Measurements from ENCODE around the gene PHF21A. TPM values are rescaled to one million over a fixed set of nuclear protein-coding genes. Genes with fewer than 3 reads are reported as not detected.

Gene PHF21A
- total and polyA plus RNA-seq, 2 of the 8 experiments (the other 6 are each of a cell fraction or from before 2014, with no cell fraction given) = 17.6 to 40.3 TPM

DNA sequence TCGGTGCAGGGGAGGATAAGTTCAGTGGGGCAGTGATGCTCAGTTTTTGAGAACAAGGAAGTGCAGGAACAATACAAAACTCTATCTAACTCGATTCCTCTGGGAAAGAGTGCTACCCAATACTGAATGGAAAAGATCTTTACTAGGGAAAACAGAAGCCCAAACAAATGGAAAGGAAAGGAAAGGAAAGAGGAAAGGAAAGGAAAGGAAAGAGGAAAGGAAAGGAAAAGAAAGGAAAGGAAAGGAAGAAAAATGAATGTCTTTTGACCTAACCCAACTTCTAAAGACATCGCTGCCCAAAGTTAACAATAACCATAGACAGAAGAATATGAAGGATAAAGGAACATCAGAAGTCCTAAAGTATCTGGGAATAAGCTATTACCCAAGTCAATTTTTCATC lies 41.6 kb downstream of the PHF21A start:
- H3K4ac ChIP-seq (replicated peaks; ENCODE audit: insufficient read length, low read depth, low read length) = no peak overlapping the region
- no peaks in the 10 kb centered on the region for H4K20me1 ChIP-seq (replicated peaks in 1 of 2; ENCODE audit: control insufficient read depth in 1 of 2, insufficient read depth in 2 of 2, low read length in 2 of 2)
- POLR2A ChIA-PET (ENCODE audit: partially characterized antibody) = interaction anchor here (0.6 to 1.1 kb wide), 2 partner anchors 37 to 94 kb away, joined by 3 read pairs; no protein-coding TSS in a partner anchor
- TF ChIP-seq, protein P1, sequence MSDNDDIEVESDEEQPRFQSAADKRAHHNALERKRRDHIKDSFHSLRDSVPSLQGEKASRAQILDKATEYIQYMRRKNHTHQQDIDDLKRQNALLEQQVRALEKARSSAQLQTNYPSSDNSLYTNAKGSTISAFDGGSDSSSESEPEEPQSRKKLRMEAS (IDR thresholded peaks at IDR 0.05) = no peak
- no peak for TF ChIP-seq PHF8 (conservative IDR thresholded peaks at IDR 0.05; ENCODE audit: low read depth, low read length)
- no peak for TF ChIP-seq CHD1 (IDR thresholded peaks at IDR 0.05; ENCODE audit: low read depth, low read length)
- TF ChIP-seq SUZ12 (IDR thresholded peaks at IDR 0.05; ENCODE audit: low read length) = no peak
- TF ChIP-seq SIN3A (conservative IDR thresholded peaks at IDR 0.05 in 1 of 2, IDR thresholded peaks at IDR 0.05 in 1 of 2; ENCODE audit: low read depth in 1 of 2, low read length in 2 of 2) = no peak
- TF ChIP-seq SP2 (IDR thresholded peaks at IDR 0.05; ENCODE audit: low read length) = no peak
- TF ChIP-seq CBX8 (IDR thresholded peaks at IDR 0.05; ENCODE audit: borderline replicate concordance, low read depth, low read length) = no peak
- TF ChIP-seq NANOG (IDR thresholded peaks at IDR 0.05; ENCODE audit: insufficient read depth, low read depth, low read length, poor library complexity, severe bottlenecking) = no peak
- no peak for TF ChIP-seq KDM5A (IDR thresholded peaks at IDR 0.05; ENCODE audit: low read length)
- no peak for TF ChIP-seq JUN (IDR thresholded peaks at IDR 0.05; ENCODE audit: low read depth, low read length)
- no peak for TF ChIP-seq BACH1 (IDR thresholded peaks at IDR 0.05; ENCODE audit: low read length)
- TF ChIP-seq SAP30 (IDR thresholded peaks at IDR 0.05; ENCODE audit: insufficient read depth, insufficient replicate concordance, low read length) = no peak
- TF ChIP-seq RAD21 (IDR thresholded peaks at IDR 0.05 in 1 of 2, conservative IDR thresholded peaks at IDR 0.05 in 1 of 2; ENCODE audit: low read depth in 2 of 2, low read length in 2 of 2) = no peak
- TF ChIP-seq SIRT6 (IDR thresholded peaks at IDR 0.05; ENCODE audit: low read length) = no peak

More for the DNA sequence above, 41.6 kb downstream of the PHF21A start:
- no peaks in the 10 kb centered on the region for H3K9me3 ChIP-seq (ENCODE audit: insufficient read depth in 2 of 2, low read depth in 1 of 2, low read length in 1 of 2)
- DNase-seq (ENCODE audit: low read depth in 1 of 2, low spot score in 2 of 2) (no peak), FAIRE-seq (no peak)
- no peak overlapping the region for H3K27ac ChIP-seq (ENCODE audit: low read depth, low read length)
- H3K4me1 ChIP-seq (replicated peaks in 1 of 4; ENCODE audit: control insufficient read depth in 3 of 4, insufficient read depth in 4 of 4, low read length in 3 of 4) = no peaks in the 10 kb centered on the region
- no peak overlapping the region for H2AFZ ChIP-seq (ENCODE audit: low read length)
- CTCF ChIA-PET (ENCODE audit: partially characterized antibody) = interaction anchor here (0.9 kb wide), 1 partner anchor 16 kb away, joined by 3 read pairs; no protein-coding TSS in a partner anchor
- WGBS, 2 experiments (ENCODE audit: extremely low coverage in 1 of 2, insufficient coverage in 1 of 2, insufficient read length in 1 of 2, insufficient replicate concordance in 2 of 2, low coverage in 1 of 2, low lambda C conversion rate in 2 of 2, missing lambda C conversion rate in 1 of 2) = 91% methylated on average over 3 of the region's 3 CpGs; no CpG with 5 or more reads in 1 of the 2 experiments
- H3K27me3 ChIP-seq (replicated peaks in 1 of 4; ENCODE audit: control insufficient read depth in 3 of 4, extremely low read depth in 1 of 4, insufficient read depth in 3 of 4, low read length in 3 of 4) = no peaks in the 10 kb centered on the region
- no peaks in the 10 kb centered on the region for H3K79me1 ChIP-seq (ENCODE audit: low read depth, low read length)
- H2BK20ac ChIP-seq (ENCODE audit: low read length) = no peak overlapping the region
- H4K8ac ChIP-seq (ENCODE audit: extremely low read depth, insufficient read depth, low read length) = no peak overlapping the region
- no peak overlapping the region for H2AK5ac ChIP-seq (ENCODE audit: low read depth, low read length)
- H2BK12ac ChIP-seq (ENCODE audit: low read depth, low read length) = no peak overlapping the region
- H3K23me2 ChIP-seq (ENCODE audit: low read depth, low read length) = peaks cover 3% of the 10 kb centered on the region; the same call in 1 of the 2 replicates
- H3K56ac ChIP-seq (replicated peaks; ENCODE audit: insufficient read length, low read depth, low read length) = no peak overlapping the region
- no peak overlapping the region for H3K4me2 ChIP-seq (ENCODE audit: insufficient read depth in 1 of 2, low read depth in 2 of 2, low read length in 2 of 2)
- no peak overlapping the region for H3K18ac ChIP-seq (ENCODE audit: extremely low read depth, low read length)
- no peak overlapping the region for H2BK120ac ChIP-seq (replicated peaks; ENCODE audit: low read depth, low read length)
- H3K36me3 ChIP-seq (ENCODE audit: control insufficient read depth in 2 of 4, insufficient read depth in 4 of 4, low read length in 3 of 4) = peaks cover 2 to 8% (median 2%) of the 10 kb centered on the region in 4 experiments; a peak in 3 of 8 replicates
- no peak overlapping the region for H4K5ac ChIP-seq (ENCODE audit: insufficient read length, low read depth, low read length)
- no peak overlapping the region for H4K91ac ChIP-seq (replicated peaks; ENCODE audit: insufficient read length, low read length)
- no peak overlapping the region for H3K23ac ChIP-seq (ENCODE audit: insufficient read length)
- H2BK15ac ChIP-seq (ENCODE audit: low read length) = no peak overlapping the region
- H3K14ac ChIP-seq (ENCODE audit: insufficient read length) = no peak overlapping the region
- H3K79me2 ChIP-seq (ENCODE audit: control insufficient read depth in 1 of 2, insufficient read depth in 2 of 2, low read length in 2 of 2) = no peaks in the 10 kb centered on the region
- no peak overlapping the region for H3K9ac ChIP-seq (replicated peaks in 1 of 4; ENCODE audit: extremely low read depth in 1 of 4, low read depth in 3 of 4, low read length in 3 of 4)
- no peak overlapping the region for H2BK5ac ChIP-seq (ENCODE audit: low read depth, low read length)
- H3K4me3 ChIP-seq (ENCODE audit: extremely low read depth in 1 of 4, insufficient read depth in 2 of 4, low read depth in 3 of 4, low read length in 4 of 4) = no peak overlapping the region
